GM21619 (cell line): ENCODE data around the gene NINJ2.

Experiments used
- ATAC-seq: cut with Tn5 transposase; IDR thresholded peaks from one replicate; pipeline ENCODE4 v1.9.1; 2021; ENCODE audit not compliant: unreplicated experiment

The NINJ2 gene

DNA sequence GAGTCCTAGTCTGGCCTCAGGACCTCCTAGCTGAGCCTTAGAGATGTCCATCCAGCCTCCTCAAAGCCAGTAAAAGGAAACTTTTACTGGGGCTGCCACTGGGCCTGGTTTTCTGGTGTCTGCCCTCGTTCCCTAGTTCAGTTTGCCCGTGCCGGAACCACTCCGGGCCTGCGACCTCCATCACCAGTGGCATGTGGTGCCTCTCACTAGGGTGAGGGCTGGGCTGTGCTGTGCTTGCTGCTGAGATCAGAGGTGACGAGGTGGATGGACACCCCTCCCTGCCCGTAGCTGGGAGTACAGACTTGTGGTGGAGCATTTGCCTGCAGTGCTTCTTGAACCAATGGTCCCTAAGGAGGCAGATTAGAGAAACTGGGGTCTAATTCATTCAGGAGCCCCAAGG is 127.8 kb downstream of the NINJ2 start:
- no peak for ATAC-seq

DNA sequence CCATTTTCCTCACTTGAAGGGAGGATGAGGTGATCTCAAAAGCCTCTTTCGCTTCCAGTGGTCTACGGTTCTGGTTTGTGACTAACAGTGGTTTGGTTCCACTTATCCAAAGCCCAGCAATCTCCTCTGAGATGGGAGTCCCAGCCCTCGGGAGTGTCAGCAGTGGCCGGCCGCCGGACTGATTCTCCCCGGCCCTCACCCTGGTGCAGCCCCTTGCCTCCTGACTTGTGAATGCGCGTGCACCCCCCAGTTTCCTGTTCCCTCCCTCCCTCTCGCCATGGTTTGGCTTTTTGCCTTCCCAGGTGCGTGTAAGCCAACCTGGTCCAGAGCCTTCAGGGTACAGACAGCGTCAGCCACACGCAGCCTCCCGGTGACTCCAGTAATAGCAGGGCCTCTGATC is 129.0 kb downstream of the NINJ2 start:
- no peak for ATAC-seq

DNA sequence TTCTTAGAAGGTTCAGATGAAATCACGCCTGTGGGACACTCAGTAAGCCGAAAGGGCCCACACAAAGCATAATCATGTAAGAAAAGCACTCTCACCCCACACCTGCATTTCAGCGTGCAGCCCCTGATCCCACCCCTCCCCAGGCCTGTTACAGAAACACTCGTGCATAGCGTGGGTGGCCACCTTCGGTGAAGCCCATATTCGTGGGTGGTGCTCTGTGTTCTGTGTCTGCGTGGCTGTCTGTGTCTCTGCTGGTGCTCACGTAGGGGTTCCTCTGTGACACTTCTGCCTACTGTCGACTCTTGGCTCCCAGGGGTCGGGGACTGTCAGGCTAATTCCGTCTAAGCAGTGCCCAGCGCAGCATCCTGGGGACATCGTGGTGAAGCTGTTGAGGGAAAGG is 129.5 kb downstream of the NINJ2 start:
- no peak for ATAC-seq

DNA sequence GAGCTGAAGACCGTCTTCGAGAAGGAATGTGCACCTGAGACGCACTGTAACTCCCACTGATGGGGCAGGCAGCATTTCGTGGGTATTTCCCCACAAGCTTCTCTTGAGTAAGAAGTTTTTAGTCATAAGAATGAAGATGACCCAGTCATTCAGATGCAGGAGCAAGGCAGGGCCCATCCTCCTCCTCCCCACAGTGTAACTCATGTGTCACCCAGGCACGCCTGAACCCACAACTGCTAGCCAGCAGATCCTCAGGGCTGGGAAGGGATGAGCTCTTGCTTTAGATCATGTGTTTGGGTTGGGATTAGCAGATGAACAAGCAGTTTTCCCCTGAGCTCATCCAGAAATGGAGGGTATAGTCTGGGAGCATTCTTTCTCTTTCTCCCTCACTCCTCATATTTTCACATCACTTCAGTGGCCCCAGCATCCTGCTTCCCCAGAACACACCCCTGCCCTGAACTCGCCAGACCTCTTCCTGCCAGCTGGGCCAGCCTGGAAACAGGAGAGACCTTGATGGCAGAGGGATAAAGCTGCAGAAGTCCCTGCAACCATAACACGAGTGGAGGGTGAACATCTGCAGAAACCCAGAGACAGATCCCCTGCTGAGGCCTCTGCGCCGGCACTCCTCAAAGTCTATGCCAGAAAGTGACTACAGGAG is 130.2 kb downstream of the NINJ2 start:
- ATAC-seq: no peak

DNA sequence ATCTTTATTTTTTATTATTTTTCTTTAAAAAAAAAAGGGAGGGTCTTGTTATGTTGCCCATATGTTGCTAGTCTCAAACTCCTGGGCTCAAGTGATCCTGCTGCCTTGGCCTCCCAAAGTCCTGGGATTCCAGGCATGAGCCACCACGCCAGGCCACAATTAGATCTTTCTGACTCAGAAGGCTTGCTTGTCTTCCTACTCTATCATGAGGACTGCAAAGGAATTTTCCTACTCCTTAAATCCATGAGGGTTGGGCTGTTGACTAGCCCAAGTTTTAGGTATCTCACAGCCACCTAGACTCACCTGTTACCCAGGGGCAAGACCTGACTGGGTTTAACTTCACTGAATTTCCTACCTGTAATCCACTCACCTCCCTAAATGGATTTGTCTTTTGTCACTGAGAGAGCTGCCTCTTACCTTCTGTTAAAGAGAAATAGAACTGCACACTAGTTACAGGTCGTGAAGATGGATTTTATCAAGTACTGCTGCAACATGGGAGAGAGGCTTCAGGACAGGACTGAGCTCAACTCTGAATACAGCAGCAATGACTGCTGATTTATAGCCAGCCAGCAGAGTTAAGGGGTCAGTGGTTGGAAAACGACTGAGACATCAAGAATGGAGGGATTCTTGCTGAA is 131.2 kb downstream of the NINJ2 start:
- no peak for ATAC-seq

DNA sequence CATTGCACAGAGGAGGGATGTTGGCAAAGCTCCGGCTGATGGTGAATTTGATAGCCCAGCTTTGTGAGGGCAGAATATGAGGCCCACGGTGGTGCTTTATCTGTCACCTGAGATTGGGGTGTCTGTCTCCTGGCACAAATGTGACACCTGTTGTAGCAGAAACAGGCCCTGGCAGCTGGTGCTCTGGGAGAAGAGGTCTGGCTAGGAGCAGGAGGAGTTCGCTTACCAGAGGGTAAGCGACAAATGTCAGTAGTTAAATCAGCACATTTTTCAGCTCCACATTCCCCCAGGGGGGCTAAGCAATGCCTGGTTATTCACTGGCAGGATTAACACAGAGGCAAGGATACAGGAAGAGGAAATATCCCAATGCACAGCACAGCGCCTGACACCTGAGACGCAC is 132.4 kb downstream of the NINJ2 start:
- ATAC-seq: no peak

DNA sequence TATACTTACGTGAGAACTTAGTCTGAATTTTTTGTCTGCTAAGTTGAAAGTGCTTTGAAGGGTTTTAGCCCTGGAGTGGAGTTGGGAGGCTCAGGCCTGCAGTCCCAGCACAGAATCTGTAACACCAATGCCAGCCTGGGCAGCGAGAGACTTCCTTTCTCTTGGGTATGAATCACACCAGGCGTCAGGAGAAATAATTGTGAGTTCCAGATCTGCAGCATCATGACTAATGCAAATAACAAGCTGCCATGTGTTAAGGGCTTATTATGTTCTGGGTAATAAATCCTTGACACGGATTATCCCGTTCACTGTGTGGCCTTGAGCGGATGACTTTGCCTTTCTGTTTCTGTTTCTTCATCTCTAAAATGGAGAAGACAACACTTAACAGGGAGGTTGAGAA is 132.9 kb downstream of the NINJ2 start:
- no peak for ATAC-seq

DNA sequence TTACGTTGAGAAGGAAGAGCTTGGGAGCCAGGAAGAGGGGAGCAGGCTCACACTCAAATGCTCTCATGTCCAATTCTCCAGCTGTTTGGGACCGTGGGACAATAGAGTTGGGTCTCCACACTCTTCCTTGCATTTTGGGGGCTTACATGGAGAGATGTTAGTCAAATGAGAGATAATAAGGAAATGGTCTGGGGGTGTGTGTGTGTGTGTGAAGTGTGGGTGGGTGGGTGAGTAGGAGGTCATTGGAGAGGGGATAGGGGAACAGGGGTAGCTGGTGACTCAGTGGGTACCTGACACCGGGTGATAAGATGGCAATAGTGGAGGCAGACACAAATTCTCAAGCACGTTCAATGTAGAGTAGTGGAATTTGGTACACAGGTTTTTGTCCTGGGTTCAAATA is 135.5 kb downstream of the NINJ2 start:
- ATAC-seq: no peak

DNA sequence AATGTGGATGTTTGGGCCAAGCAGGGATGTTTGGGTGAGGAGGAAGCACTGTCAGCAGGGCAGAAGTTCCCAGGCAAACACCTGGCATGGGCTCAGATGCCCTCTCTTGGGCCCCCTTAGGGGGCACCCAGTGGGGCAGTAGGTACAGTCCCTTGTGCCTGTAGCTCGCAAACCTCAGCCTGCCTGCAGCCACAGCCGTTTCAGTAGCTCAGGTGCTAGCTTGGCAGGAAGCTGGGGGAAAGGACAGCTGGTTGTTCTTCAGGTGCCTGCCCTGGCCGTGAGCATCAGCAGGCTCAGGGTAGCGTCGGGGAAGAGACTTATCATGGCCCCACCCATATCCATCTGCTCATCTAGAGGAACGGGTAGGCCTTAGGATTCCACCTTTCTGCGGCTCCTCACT is 136.0 kb downstream of the NINJ2 start:
- no peak for ATAC-seq

DNA sequence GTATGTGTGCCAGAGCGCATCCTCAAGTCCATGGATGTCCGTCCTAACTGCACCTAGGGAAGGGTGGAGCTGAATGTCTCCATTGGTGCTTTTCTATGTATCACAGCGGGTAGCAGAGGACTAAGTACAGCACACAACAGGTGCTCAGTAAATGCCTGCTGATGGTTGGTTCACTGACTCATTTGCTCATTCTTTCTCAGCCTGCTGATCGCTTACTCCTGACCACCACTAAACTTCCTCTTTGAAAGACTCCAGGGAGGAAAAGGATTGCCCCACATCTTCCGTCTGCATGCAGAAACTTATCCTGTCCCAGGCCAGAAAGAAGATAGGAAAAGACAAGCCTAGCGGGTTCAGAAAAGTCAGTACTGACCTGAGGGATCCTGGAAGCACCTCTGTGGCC is 137.2 kb downstream of the NINJ2 start:
- no peak for ATAC-seq

DNA sequence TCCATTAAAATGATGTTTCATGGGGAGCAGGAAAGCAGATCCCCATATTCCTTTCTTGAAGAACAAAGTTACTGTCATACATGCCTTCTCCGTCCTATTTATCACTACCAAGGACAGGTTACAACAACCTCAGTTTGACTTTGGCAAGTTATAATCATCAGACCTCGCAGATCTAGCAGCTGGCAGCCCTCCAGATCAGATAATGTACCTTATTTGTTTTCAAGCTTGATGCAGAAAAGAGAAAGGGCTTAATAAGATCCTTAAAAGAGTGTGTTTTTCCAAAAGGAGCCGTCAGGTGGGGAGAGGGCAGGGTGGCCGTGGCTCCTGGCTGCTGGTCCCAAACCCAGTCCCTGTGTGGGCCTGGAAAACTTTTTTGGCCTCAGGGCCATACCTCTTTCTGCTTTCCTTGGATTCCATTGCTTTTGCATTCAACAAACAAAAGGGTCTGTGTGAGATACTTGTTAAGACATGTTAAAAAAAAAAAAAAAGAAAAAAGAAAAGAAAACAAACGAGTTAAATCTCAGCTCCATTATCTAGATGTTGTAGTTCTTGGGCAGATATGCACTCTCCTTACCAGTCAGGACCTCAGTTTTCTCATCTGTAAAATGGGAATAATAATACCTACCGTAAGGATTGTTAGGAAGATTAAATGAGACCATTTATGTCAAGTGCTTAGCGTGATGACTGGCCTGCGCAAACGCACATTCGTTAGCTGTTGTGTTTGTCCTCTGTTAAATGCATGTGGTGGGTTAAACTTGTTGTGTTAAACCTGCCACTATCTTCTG is 138.9 kb downstream of the NINJ2 start:
- no peak for ATAC-seq

DNA sequence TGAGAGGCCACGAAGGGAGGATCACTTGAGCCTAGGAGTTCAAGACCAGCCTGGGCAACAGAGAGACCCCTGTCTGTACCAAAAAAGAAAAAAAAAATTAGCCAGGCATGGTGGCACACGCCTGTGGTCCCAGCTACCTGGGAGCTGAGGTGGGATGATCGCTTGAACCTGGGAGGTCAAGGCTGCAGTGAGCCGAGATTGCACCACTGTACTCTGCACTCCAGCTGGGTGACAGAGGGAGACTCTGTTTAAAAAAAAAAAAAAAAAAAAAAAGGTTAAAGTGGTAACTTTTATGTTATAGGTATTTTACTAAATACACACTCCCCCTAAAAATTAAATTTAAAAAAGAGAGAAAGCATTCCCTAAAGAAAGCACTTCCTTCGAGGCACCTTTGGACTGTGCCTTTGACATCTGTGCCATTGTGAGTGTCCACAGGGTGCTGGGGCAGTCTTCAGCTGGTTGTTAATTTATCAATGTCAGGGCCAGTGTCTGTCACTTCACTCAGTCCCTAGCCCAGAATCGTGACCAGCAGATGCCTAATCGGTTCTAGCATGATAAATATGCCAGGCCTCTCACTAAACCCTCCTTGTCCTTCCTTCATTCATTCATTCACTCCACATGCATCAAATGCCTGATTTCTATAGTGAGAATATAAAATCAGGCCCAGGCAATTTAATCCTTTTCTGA is 140.4 kb downstream of the NINJ2 start:
- ATAC-seq: no peak

DNA sequence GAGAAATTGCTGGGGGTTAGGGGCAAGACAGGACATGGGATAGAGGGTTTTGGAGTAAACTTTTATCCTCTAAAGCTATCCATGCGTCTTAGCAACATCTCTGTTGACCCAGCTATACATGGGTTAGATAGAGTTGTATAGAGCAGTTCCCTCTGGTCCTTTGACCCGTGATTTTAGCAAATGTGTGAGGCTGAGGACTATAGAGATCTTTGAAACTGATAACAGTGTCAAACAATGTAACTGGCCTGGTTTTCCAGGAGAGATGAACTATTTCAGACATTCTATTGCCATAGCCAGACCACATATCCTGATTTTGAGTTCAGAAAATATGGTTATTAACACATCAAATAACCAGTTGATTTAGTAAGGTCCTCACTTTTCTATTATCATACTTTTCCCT is 143.1 kb downstream of the NINJ2 start:
- no peak for ATAC-seq

DNA sequence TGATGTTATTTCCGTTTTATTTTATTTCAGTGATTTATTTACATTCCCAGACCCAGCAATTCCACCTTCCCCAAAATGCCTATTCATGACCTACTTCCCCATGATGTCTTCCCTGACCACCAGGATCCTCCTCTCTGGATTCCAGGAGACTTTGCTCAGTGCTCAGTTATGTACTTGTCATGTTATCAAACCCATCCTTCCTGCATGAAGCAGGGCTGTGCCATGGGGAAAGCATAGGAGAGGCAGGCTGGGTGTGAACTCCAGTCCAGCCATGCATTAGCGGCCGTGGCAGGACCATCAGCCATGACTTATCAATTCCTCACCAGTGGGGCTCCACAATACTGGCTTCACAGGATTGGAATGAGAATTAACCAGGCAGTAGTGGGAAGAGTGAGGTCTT is 145.7 kb downstream of the NINJ2 start:
- no peak for ATAC-seq
